ENCODE data around the gene DOCK9. TPM values are rescaled to one million over a fixed set of nuclear protein-coding genes. Genes with fewer than 3 reads are reported as not detected.
A peak's percentile ranks its signal among the peaks of the same experiment; 100 is the strongest.

DOCK9 gene
- total and polyA plus RNA-seq, 9 of the 15 experiments (the other 6 are each of a cell fraction or from before 2014, with no cell fraction given) = 3.5 to 25.3 (median 16.7) TPM

GRCh38 chr13:98975822-98976261, 2.0 kb downstream of the DOCK9 start (continued):
- TF ChIP-seq CBX5 (IDR thresholded peaks at IDR 0.05; ENCODE audit: borderline replicate concordance, low read depth) (no peak), PATZ1 (CRISPR knock-in tag; IDR thresholded peaks at IDR 0.05; ENCODE audit: borderline replicate concordance) (no peak), JUND (IDR thresholded peaks at IDR 0.05; ENCODE audit: borderline replicate concordance, low read depth, low read length) (peak; percentile 77; the same call in 1 of the 2 replicates), JUND (tag; IDR thresholded peaks at IDR 0.05; ENCODE audit: borderline replicate concordance, low read depth, low read length) (peak; percentile 30; the same call in 1 of the 3 replicates), ZNF12 (CRISPR knock-in tag; IDR thresholded peaks at IDR 0.05) (no peak), ZNF449 (CRISPR knock-in tag; IDR thresholded peaks at IDR 0.05) (no peak), ZNF830 (CRISPR knock-in tag; IDR thresholded peaks at IDR 0.05) (no peak), RBM34 (IDR thresholded peaks at IDR 0.05; ENCODE audit: borderline replicate concordance, insufficient read depth, low read length) (no peak), TAF9B (IDR thresholded peaks at IDR 0.05; ENCODE audit: partially characterized antibody) (no peak), SRSF3 (IDR thresholded peaks at IDR 0.05; ENCODE audit: insufficient read depth, low read length) (no peak), ZNF511 (CRISPR knock-in tag; IDR thresholded peaks at IDR 0.05) (no peak), NELFE (IDR thresholded peaks at IDR 0.05; ENCODE audit: insufficient read depth, insufficient read length) (no peak), ETV1 (tag; conservative IDR thresholded peaks at IDR 0.05; ENCODE audit: low read depth) (no peak), MAX (CRISPR knock-in tag; IDR thresholded peaks at IDR 0.05) (no peak), E4F1 (CRISPR knock-in tag; IDR thresholded peaks at IDR 0.05; ENCODE audit: borderline replicate concordance) (no peak), THAP7 (CRISPR knock-in tag; IDR thresholded peaks at IDR 0.05) (no peak), HOXB6 (CRISPR knock-in tag; IDR thresholded peaks at IDR 0.05; ENCODE audit: borderline replicate concordance) (no peak), XRCC4 (IDR thresholded peaks at IDR 0.05; ENCODE audit: extremely low read depth, insufficient read depth, insufficient read length) (no peak), GABPB2 (CRISPR knock-in tag; conservative IDR thresholded peaks at IDR 0.05) (no peak), ZNF695 (CRISPR knock-in tag; IDR thresholded peaks at IDR 0.05) (no peak), HDAC2 (IDR thresholded peaks at IDR 0.05) (no peak), EP300 (IDR thresholded peaks at IDR 0.05; ENCODE audit: low read length) (peak; percentile 86), SREBF1 (IDR thresholded peaks at IDR 0.05; ENCODE audit: borderline replicate concordance, low read depth, low read length) (no peak)

Data from K562 (cell line).